K562 (cell line): ENCODE results near the gene LRRC26. TPM values are rescaled to one million over a fixed set of nuclear protein-coding genes. Genes with fewer than 3 reads are reported as not detected.
A peak's percentile ranks its signal among the peaks of the same experiment; 100 is the strongest.

Source experiments
- ATAC-seq: fragments of 200-7000 bp; cut with Tn5 transposase; 3 replicates; pipeline ENCODE4 v1.9.1; 2020; ENCODE audit warnings: moderate library complexity
- BruUV-seq: library from RNA; stranded (reverse); fragments of 400-500 nt; replicated peaks from 2 replicates; lab custom pipeline; 2021; lab: Mats Ljungman, UMichigan
- CTCF ChIA-PET: fragments of 300-600 bp; formaldehyde crosslinking; extraction: SDS; loops from one replicate; lab custom pipeline; 2021; ENCODE audit warnings: low intra/inter-chr PET ratio; lab: Yijun Ruan, JAX
- POLR2A ChIA-PET: fragments of 300-600, 350-650 bp; sonication (Branson Sonifier 250); formaldehyde crosslinking; extraction: SDS; loops from one replicate; lab custom pipeline; 2021; ENCODE audit warnings: antibody characterized with exemption, inconsistent platforms; lab: Yijun Ruan, JAX
- DNase-seq, 4 experiments: peaks; one replicate each; pipeline versions ENCODE4 v3.0.0 to v3.0.0-alpha.2; 2011 to 2018; ENCODE audit warnings: low spot score in 3 of 4, mixed read lengths in 3 of 4; ENCODE audit errors: extremely low read depth in 1 of 4
- FAIRE-seq: peaks from 2 replicates; lab custom pipeline; 2011; peaks lifted over from hg19 to GRCh38; lab: Jason Lieb, UNC
- H2AFZ ChIP-seq: 2 replicates; pipeline ENCODE4 v1.6.0; 2011; ENCODE audit warnings: low read depth, low read length, control low read depth, inconsistent platforms
- H3K27ac ChIP-seq: fragments of 200-600 bp; 3 replicates; pipeline ENCODE4 v1.8.0; 2011; ENCODE audit warnings: low read depth, mild to moderate bottlenecking, control low read depth, inconsistent platforms, low read length, moderate library complexity, mixed read lengths; ENCODE audit errors: extremely low read depth
- H3K27me3 ChIP-seq, 2 experiments: fragments of 300-600 bp in 1 of 2; 2 replicates in 1 of 2; 3 replicates in 1 of 2; pipeline versions ENCODE4 v1.6.0 to v1.8.0; 2011; ENCODE audit warnings: inconsistent platforms in 2 of 2, low read length in 2 of 2, mild to moderate bottlenecking in 1 of 2, mixed read lengths in 1 of 2, moderate library complexity in 1 of 2; ENCODE audit not compliant: control insufficient read depth in 2 of 2, insufficient read depth in 2 of 2
- H3K36me3 ChIP-seq: fragments of 300-600 bp; 3 replicates; pipeline ENCODE4 v1.8.0; 2011; ENCODE audit warnings: mild to moderate bottlenecking, low read length, inconsistent platforms; ENCODE audit not compliant: control insufficient read depth, insufficient read depth
- H3K4me1 ChIP-seq, 2 experiments: fragments of 200-600 bp in 1 of 2; replicated peaks in 1 of 2; 2 replicates in 1 of 2; 3 replicates in 1 of 2; pipeline versions ENCODE4 v1.5.1 to v1.8.0; 2011; ENCODE audit warnings: inconsistent platforms in 2 of 2, low read length in 2 of 2, mild to moderate bottlenecking in 1 of 2, mixed read lengths in 1 of 2, moderate library complexity in 1 of 2; ENCODE audit not compliant: control insufficient read depth in 2 of 2, insufficient read depth in 2 of 2
- H3K4me2 ChIP-seq: 2 replicates; pipeline ENCODE4 v1.6.1; 2011; ENCODE audit warnings: low read length, control low read depth, inconsistent platforms, mixed read lengths; ENCODE audit not compliant: insufficient read depth
- H3K4me3 ChIP-seq: fragments of 200-600 bp; sonication (generic), shearing (Covaris generic); 2 replicates; pipeline ENCODE4 v1.5.1; 2016; ENCODE audit warnings: control low read depth, inconsistent platforms
- H3K79me2 ChIP-seq: fragments of 200-600 bp; 3 replicates; pipeline ENCODE4 v1.8.0; 2011; ENCODE audit warnings: low read length, inconsistent platforms; ENCODE audit not compliant: control insufficient read depth, insufficient read depth
- H3K9ac ChIP-seq, 2 experiments: 2 replicates each; pipeline versions ENCODE4 v1.6.0 to v1.6.1; 2011; ENCODE audit warnings: low read depth in 2 of 2, low read length in 2 of 2, control low read depth in 1 of 2, inconsistent platforms in 1 of 2, mild to moderate bottlenecking in 1 of 2, mixed read lengths in 1 of 2; ENCODE audit not compliant: insufficient read depth in 1 of 2
- H3K9me1 ChIP-seq: one replicate; pipeline ENCODE4 v1.6.0; 2011; ENCODE audit warnings: inconsistent platforms, mild to moderate bottlenecking, low read length, moderate library complexity; ENCODE audit not compliant: control insufficient read depth, insufficient read depth
- H3K9me3 ChIP-seq: replicated peaks from 2 replicates; pipeline ENCODE4 v1.5.1; 2011; ENCODE audit warnings: low read depth, low read length, inconsistent platforms; ENCODE audit not compliant: control insufficient read depth, insufficient read depth
- H4K20me1 ChIP-seq: replicated peaks from 2 replicates; pipeline ENCODE4 v1.6.1; 2011; ENCODE audit warnings: low read length, inconsistent platforms, mixed read lengths; ENCODE audit not compliant: control insufficient read depth, insufficient read depth
- ASH1L ChIP-seq: fragments of 450-650 bp; IDR thresholded peaks from 2 replicates; pipeline ENCODE4 v1.6.1; 2018; ENCODE audit warnings: borderline replicate concordance, mild to moderate bottlenecking, low read depth; ENCODE audit not compliant: partially characterized antibody
- CBX3 ChIP-seq, 2 experiments: IDR thresholded peaks; 1 replicate in 1 of 2; 2 replicates in 1 of 2; pipeline ENCODE4 v1.6.1; 2012; ENCODE audit warnings: inconsistent platforms in 2 of 2, low read length in 2 of 2, borderline replicate concordance in 1 of 2, control low read depth in 1 of 2
- KDM1A ChIP-seq, 2 experiments: fragments of 450-650 bp; IDR thresholded peaks; 2 replicates each; pipeline ENCODE4 v1.6.1; 2016; ENCODE audit warnings: mild to moderate bottlenecking in 2 of 2
- NFE2 ChIP-seq: IDR thresholded peaks from 2 replicates; pipeline ENCODE4 v1.6.1; 2014; ENCODE audit warnings: antibody characterized with exemption, low read depth
- RAD21 ChIP-seq, 2 experiments: fragments of 250-450 bp in 1 of 2; fragments of 450-650 bp in 1 of 2; sonication (Bioruptor Pico) in 1 of 2; formaldehyde crosslinking in 1 of 2; IDR thresholded peaks in 1 of 2; conservative IDR thresholded peaks in 1 of 2; 2 replicates each; pipeline versions ENCODE4 v1.4.0 to v1.8.0; 2020 to 2022; ENCODE audit warnings: mild to moderate bottlenecking in 2 of 2, moderate library complexity in 1 of 2
- SP1 ChIP-seq: sonication (generic); formaldehyde crosslinking; IDR thresholded peaks from 2 replicates; pipeline ENCODE4 v1.8.1; 2022; ENCODE audit warnings: mild to moderate bottlenecking, missing genetic modification reagents
- ZNF445 ChIP-seq: fragments of 250-450 bp; sonication (Bioruptor Pico); IDR thresholded peaks from 2 replicates; pipeline ENCODE4 v1.4.0; 2020; ENCODE audit warnings: low read depth, mild to moderate bottlenecking, moderate library complexity
- ZNF699 ChIP-seq: fragments of 250-450 bp; sonication (Bioruptor Pico); IDR thresholded peaks from 2 replicates; pipeline ENCODE4 v1.8.0; 2021; ENCODE audit warnings: mild to moderate bottlenecking, moderate library complexity; ENCODE audit not compliant: insufficient replicate concordance
- ZNF75A ChIP-seq: fragments of 450-650 bp; formaldehyde crosslinking; IDR thresholded peaks from 2 replicates; pipeline ENCODE4 v1.4.0; 2020; ENCODE audit warnings: mild to moderate bottlenecking
- ZNF77 ChIP-seq: fragments of 250-450 bp; sonication (Bioruptor Pico); IDR thresholded peaks from 2 replicates; pipeline ENCODE4 v1.5.0; 2020
- WGBS: fragments of 100-300 bp; shearing (Covaris generic); methylation state at CpG from one replicate; pipeline ENCODE4 v1.1.6; 2016; ENCODE audit warnings: low coverage, mixed read lengths; ENCODE audit not compliant: insufficient coverage; ENCODE audit errors: missing lambda C conversion rate; 5-methylcytosine and 5-hydroxymethylcytosine counted together
- in situ Hi-C: fragments of 300-500 bp; cut with MboI; formaldehyde crosslinking; loops from 4 replicates; pipeline ENCODE4 v1.15.0; 2018; ENCODE audit warnings: inconsistent platforms, mixed read lengths
- intact Hi-C: fragments of 100-400 bp; cut with micrococcal nuclease; formaldehyde crosslinking; loops from 2 replicates; pipeline ENCODE4 v1.14.2; 2022
- polyA plus RNA-seq, 8 experiments: library from polyadenylated mRNA; depleted of rRNA in 4 of 8; stranded (reverse) in 5 of 8; unstranded in 3 of 8; fragments of >200 nt; fragmentation: Nextera tagmentation in 2 of 8; fragmentation: Illumina TruSeq in 1 of 8; extraction: Ambion mirVana in 2 of 8; extraction: Trizol in 1 of 8; gene quantifications; 2 replicates each; pipeline versions ENCODE4 v1.2.1 to v1.2.3, GENCODE V29; 2011 to 2014; ENCODE audit warnings: inconsistent platforms in 1 of 8, missing spikeins in 1 of 8
- total RNA-seq, 7 experiments: library from RNA; depleted of rRNA in 6 of 7; stranded (reverse); fragments of >200 nt in 6 of 7; fragmentation: Illumina TruSeq in 2 of 7; extraction: Trizol in 2 of 7; gene quantifications; 2 replicates each; pipeline versions ENCODE4 v1.2.1 to v1.2.3, GENCODE V29; 2011 to 2021; ENCODE audit warnings: low replicate concordance in 1 of 7
- TF ChIP-seq, protein P1 (sequence below), 2 experiments: IDR thresholded peaks; 2 replicates each; pipeline ENCODE4 v1.6.1; 2011; ENCODE audit warnings: borderline replicate concordance in 1 of 2, control low read depth in 1 of 2, low read depth in 1 of 2, low read length in 1 of 2, mild to moderate bottlenecking in 1 of 2, mixed read lengths in 1 of 2, moderate library complexity in 1 of 2; ENCODE audit not compliant: insufficient read depth in 1 of 2, insufficient read length in 1 of 2, poor library complexity in 1 of 2, severe bottlenecking in 1 of 2; ENCODE audit errors: extremely low read depth in 1 of 2
- TF ChIP-seq, protein P2 (sequence below): fragments of 250-450 bp; sonication (Bioruptor Pico); IDR thresholded peaks from 2 replicates; pipeline ENCODE4 v1.5.0; 2020; ENCODE audit warnings: mild to moderate bottlenecking, borderline replicate concordance

The LRRC26 gene
- total and polyA plus RNA-seq, 9 of the 15 experiments (the other 6 are each of a cell fraction or from before 2014, with no cell fraction given), result not detected

DNA sequence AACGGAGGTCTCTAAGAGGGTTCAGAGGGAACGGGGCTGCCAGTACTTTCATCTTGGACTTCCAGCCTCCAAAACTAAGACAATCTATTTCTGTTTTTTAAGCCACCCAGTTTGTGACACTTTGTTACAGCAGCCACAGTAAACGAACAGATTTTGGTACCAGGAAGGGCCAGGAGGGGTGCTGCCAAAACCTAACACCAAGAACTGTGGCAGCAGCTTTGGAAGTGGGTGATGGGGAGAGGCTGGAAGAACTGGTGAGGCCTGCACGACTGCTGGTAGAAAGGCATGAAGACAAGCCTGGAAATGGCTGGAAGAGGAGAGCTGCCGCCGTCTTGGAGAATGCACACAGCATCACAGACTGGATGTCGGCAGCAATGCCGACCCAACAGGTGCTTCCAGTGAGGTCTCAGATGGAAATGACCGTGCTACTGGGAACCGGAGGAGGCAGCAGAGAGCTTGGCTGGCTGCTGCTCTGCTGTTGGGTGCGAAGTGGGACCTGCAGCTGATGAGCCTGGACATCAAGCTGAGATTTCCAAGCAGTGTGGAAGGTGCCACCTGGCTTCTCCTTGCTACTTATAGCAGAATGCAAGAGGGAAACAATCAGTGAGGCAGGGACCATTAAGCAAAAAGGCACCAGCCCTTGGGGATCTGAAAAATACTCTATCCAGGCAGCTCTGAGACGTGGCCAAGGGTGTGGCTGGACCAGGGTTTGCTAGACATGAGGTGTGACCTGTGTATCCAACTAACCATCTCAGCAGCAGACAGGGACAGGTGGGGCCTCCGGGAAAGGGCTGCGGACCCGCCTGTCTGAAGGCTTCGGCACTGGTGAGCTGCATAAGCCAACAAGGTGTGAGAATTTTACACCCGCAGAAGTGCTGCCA, 6.7 kb upstream of the LRRC26 start:
- H3K4me2 ChIP-seq, result no peak overlapping the region
- ChIA-PET POLR2A (interaction anchor here (0.6 to 1.9 kb wide), 13 partner anchors 10 to 132 kb away, joined by 3 to 13 read pairs (median 4); partner anchors contain the start of genes ANAPC2, MAN1B1, SSNA1 and TPRN), CTCF (no interaction called here)
- no peak overlapping the region for H3K27ac ChIP-seq
- H3K9ac ChIP-seq, result no peak overlapping the region
- H3K9me3 ChIP-seq, result no peaks in the 10 kb centered on the region
- H2AFZ ChIP-seq, result no peak overlapping the region
- peaks cover 32% of the 10 kb centered on the region; the same call in 1 of the 3 replicates for H3K36me3 ChIP-seq
- H3K4me3 ChIP-seq, result no peak overlapping the region
- DNase-seq (peak; percentile 49 to 73 (median 62)), ATAC-seq (peak; percentile 88), FAIRE-seq (peak; percentile 88)
- intact Hi-C loops (no loop called here), in situ Hi-C loops (no loop called here)
- H4K20me1 ChIP-seq, result 0 out of 2 replicates have a peak, but pooled peaks cover 5% of the 10 kb centered on the region
- H3K79me2 ChIP-seq, result no peaks in the 10 kb centered on the region
- no peaks in the 10 kb centered on the region for H3K27me3 ChIP-seq
- no TSS peak for BruUV-seq
- peaks cover 3 to 81% of the 10 kb centered on the region in 2 experiments; a peak in 3 of 5 replicates for H3K4me1 ChIP-seq
- 37% methylated on average over 17 of the region's 17 CpGs for WGBS
- no peaks in the 10 kb centered on the region for H3K9me1 ChIP-seq
- TF ChIP-seq NFE2 (no peak), KDM1A (IDR thresholded peaks at IDR 0.05) (peak in 1 of 2 experiments; percentile 31; a peak in 1 of 4 replicates), ZNF77 (CRISPR knock-in tag) (no peak), ZNF699 (CRISPR knock-in tag) (peak; percentile 9), ZNF75A (CRISPR knock-in tag) (no peak), ASH1L (no peak), CBX3 (IDR thresholded peaks at IDR 0.05; ENCODE audit: borderline replicate concordance in 1 of 2, low read length in 2 of 2) (0 out of 3 replicates have a peak, but pooled peaks of 1 of the 2 experiments have one; percentile 28), SP1 (CRISPR knock-in tag) (peak; percentile 53; the same call in 1 of the 2 replicates), ZNF445 (CRISPR knock-in tag) (no peak), RAD21 (CRISPR knock-in tag; conservative IDR thresholded peaks at IDR 0.05 in 1 of 2, IDR thresholded peaks at IDR 0.05 in 1 of 2) (peak; percentile 12 to 56; a peak in 2 of 4 replicates)
- TF ChIP-seq, protein P1, sequence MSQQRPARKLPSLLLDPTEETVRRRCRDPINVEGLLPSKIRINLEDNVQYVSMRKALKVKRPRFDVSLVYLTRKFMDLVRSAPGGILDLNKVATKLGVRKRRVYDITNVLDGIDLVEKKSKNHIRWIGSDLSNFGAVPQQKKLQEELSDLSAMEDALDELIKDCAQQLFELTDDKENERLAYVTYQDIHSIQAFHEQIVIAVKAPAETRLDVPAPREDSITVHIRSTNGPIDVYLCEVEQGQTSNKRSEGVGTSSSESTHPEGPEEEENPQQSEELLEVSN (IDR thresholded peaks at IDR 0.05; ENCODE audit: borderline replicate concordance in 1 of 2, extremely low read depth in 1 of 2, insufficient read depth in 1 of 2, insufficient read length in 1 of 2, low read depth in 1 of 2, low read length in 1 of 2, poor library complexity in 1 of 2, severe bottlenecking in 1 of 2), result no peak
- TF ChIP-seq, protein P2, sequence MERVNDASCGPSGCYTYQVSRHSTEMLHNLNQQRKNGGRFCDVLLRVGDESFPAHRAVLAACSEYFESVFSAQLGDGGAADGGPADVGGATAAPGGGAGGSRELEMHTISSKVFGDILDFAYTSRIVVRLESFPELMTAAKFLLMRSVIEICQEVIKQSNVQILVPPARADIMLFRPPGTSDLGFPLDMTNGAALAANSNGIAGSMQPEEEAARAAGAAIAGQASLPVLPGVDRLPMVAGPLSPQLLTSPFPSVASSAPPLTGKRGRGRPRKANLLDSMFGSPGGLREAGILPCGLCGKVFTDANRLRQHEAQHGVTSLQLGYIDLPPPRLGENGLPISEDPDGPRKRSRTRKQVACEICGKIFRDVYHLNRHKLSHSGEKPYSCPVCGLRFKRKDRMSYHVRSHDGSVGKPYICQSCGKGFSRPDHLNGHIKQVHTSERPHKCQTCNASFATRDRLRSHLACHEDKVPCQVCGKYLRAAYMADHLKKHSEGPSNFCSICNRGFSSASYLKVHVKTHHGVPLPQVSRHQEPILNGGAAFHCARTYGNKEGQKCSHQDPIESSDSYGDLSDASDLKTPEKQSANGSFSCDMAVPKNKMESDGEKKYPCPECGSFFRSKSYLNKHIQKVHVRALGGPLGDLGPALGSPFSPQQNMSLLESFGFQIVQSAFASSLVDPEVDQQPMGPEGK (CRISPR knock-in tag), result no peak
